ENCODE data around the gene PTTG1IP. TPM values are rescaled to one million over a fixed set of nuclear protein-coding genes. Genes with fewer than 3 reads are reported as not detected.
A peak's percentile ranks its signal among the peaks of the same experiment; 100 is the strongest.

Gene PTTG1IP
- total and polyA plus RNA-seq, 2 of the 13 experiments (the other 11 are each of a cell fraction or from before 2014, with no cell fraction given), result 161 to 700 TPM

- no TSS peak for BruUV-seq (replicated peaks)
- POLR2A ChIA-PET, result interaction anchor here (3.5 to 5.8 kb wide), 2 partner anchors 33 to 38 kb away, joined by 38 to 50 read pairs; partner anchors contain the start of gene PTTG1IP
- 70% methylated on average over 6 of the region's 10 CpGs for WGBS (ENCODE audit: low lambda C conversion rate)
- no peak for TF ChIP-seq RXRB (CRISPR knock-in tag; IDR thresholded peaks at IDR 0.05; ENCODE audit: borderline replicate concordance)
- no peak for TF ChIP-seq KDM2A (CRISPR knock-in tag; IDR thresholded peaks at IDR 0.05; ENCODE audit: borderline replicate concordance, low read depth)
- no peak for TF ChIP-seq TFDP2 (CRISPR knock-in tag; IDR thresholded peaks at IDR 0.05)
- no peak for TF ChIP-seq SATB2 (CRISPR knock-in tag; IDR thresholded peaks at IDR 0.05)
- no peak for TF ChIP-seq KAT7 (CRISPR knock-in tag; IDR thresholded peaks at IDR 0.05; ENCODE audit: borderline replicate concordance)
- TF ChIP-seq, protein P1, sequence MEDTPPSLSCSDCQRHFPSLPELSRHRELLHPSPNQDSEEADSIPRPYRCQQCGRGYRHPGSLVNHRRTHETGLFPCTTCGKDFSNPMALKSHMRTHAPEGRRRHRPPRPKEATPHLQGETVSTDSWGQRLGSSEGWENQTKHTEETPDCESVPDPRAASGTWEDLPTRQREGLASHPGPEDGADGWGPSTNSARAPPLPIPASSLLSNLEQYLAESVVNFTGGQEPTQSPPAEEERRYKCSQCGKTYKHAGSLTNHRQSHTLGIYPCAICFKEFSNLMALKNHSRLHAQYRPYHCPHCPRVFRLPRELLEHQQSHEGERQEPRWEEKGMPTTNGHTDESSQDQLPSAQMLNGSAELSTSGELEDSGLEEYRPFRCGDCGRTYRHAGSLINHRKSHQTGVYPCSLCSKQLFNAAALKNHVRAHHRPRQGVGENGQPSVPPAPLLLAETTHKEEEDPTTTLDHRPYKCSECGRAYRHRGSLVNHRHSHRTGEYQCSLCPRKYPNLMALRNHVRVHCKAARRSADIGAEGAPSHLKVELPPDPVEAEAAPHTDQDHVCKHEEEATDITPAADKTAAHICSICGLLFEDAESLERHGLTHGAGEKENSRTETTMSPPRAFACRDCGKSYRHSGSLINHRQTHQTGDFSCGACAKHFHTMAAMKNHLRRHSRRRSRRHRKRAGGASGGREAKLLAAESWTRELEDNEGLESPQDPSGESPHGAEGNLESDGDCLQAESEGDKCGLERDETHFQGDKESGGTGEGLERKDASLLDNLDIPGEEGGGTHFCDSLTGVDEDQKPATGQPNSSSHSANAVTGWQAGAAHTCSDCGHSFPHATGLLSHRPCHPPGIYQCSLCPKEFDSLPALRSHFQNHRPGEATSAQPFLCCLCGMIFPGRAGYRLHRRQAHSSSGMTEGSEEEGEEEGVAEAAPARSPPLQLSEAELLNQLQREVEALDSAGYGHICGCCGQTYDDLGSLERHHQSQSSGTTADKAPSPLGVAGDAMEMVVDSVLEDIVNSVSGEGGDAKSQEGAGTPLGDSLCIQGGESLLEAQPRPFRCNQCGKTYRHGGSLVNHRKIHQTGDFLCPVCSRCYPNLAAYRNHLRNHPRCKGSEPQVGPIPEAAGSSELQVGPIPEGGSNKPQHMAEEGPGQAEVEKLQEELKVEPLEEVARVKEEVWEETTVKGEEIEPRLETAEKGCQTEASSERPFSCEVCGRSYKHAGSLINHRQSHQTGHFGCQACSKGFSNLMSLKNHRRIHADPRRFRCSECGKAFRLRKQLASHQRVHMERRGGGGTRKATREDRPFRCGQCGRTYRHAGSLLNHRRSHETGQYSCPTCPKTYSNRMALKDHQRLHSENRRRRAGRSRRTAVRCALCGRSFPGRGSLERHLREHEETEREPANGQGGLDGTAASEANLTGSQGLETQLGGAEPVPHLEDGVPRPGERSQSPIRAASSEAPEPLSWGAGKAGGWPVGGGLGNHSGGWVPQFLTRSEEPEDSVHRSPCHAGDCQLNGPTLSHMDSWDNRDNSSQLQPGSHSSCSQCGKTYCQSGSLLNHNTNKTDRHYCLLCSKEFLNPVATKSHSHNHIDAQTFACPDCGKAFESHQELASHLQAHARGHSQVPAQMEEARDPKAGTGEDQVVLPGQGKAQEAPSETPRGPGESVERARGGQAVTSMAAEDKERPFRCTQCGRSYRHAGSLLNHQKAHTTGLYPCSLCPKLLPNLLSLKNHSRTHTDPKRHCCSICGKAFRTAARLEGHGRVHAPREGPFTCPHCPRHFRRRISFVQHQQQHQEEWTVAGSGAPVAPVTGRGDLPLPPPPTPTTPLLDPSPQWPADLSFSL (CRISPR knock-in tag; IDR thresholded peaks at IDR 0.05), result peak; percentile 72
- TF ChIP-seq, protein P2, sequence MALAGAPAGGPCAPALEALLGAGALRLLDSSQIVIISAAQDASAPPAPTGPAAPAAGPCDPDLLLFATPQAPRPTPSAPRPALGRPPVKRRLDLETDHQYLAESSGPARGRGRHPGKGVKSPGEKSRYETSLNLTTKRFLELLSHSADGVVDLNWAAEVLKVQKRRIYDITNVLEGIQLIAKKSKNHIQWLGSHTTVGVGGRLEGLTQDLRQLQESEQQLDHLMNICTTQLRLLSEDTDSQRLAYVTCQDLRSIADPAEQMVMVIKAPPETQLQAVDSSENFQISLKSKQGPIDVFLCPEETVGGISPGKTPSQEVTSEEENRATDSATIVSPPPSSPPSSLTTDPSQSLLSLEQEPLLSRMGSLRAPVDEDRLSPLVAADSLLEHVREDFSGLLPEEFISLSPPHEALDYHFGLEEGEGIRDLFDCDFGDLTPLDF (CRISPR knock-in tag; IDR thresholded peaks at IDR 0.05), result no peak
- no peak; the same call in 1 of the 2 replicates for TF ChIP-seq NBN (conservative IDR thresholded peaks at IDR 0.05)
- TF ChIP-seq FOXP1 (IDR thresholded peaks at IDR 0.05), result peak; percentile 36; the same call in 1 of the 2 replicates
- no peak for TF ChIP-seq FOXP1 (CRISPR knock-in tag; IDR thresholded peaks at IDR 0.05)
- no peak for TF ChIP-seq ZFP1 (CRISPR knock-in tag; IDR thresholded peaks at IDR 0.05)
- TF ChIP-seq HDAC1 (CRISPR knock-in tag; IDR thresholded peaks at IDR 0.05), result 0 out of 2 replicates have a peak, but pooled peaks have one; percentile 14
- no peak for TF ChIP-seq MTF1 (CRISPR knock-in tag; IDR thresholded peaks at IDR 0.05)
- TF ChIP-seq MAFK (conservative IDR thresholded peaks at IDR 0.05 in 1 of 2, IDR thresholded peaks at IDR 0.05 in 1 of 2; ENCODE audit: low read length in 2 of 2), result no peak
- TF ChIP-seq MNT (IDR thresholded peaks at IDR 0.05), result peak; percentile 64
- no peak for TF ChIP-seq ISX (CRISPR knock-in tag; conservative IDR thresholded peaks at IDR 0.05)
- no peak for TF ChIP-seq ZNF589 (CRISPR knock-in tag; conservative IDR thresholded peaks at IDR 0.05)
These were observed 37.5 kb upstream of the PTTG1IP start for GRCh38 chr21:44911068-44911383.

More at GRCh38 chr21:44911068-44911383, 37.5 kb upstream of the PTTG1IP start:
- H3K9me3 ChIP-seq (ENCODE audit: low read length), result no peaks in the 10 kb centered on the region
- ATAC-seq (no peak), DNase-seq (ENCODE audit: low spot score) (no peak), FAIRE-seq (peak; percentile 66)
- intact Hi-C loops (cut with micrococcal nuclease; ENCODE audit: unreplicated experiment), result loop anchor here (5.0 to 10.0 kb wide), 2 partner anchors 66 to 109 kb away; partner anchors contain the start of gene UBE2G2
- H4K20me1 ChIP-seq (ENCODE audit: insufficient read depth, low read length), result no peaks in the 10 kb centered on the region
- peak overlapping the region; percentile 86 for H3K9ac ChIP-seq (ENCODE audit: insufficient read depth, low read depth, low read length)
- peak overlapping the region; percentile 100 for H3K4me2 ChIP-seq (ENCODE audit: low read depth, low read length)
- no peaks in the 10 kb centered on the region for H3K27me3 ChIP-seq (ENCODE audit: control insufficient read depth in 1 of 2, insufficient read depth in 2 of 2, low read length in 2 of 2)
- no peaks in the 10 kb centered on the region for H3K36me3 ChIP-seq (replicated peaks in 1 of 2; ENCODE audit: control insufficient read depth in 1 of 2, insufficient read depth in 2 of 2, low read length in 2 of 2)
- H2AFZ ChIP-seq (ENCODE audit: low read length), result no peak overlapping the region
- peak overlapping the region in 1 of 3 experiments; percentile 80; a peak in 1 of 6 replicates for H3K4me3 ChIP-seq (replicated peaks in 1 of 3; ENCODE audit: insufficient read depth in 1 of 3, low read depth in 2 of 3, low read length in 3 of 3)
- peaks cover 94% of the 10 kb centered on the region for H3K4me1 ChIP-seq (ENCODE audit: insufficient read depth, low read length)
- CTCF ChIA-PET (ENCODE audit: low intra/inter-chr PET ratio, low total read pairs), result interaction anchor here (1.4 to 1.8 kb wide), 2 partner anchors 18 to 111 kb away, joined by 7 to 8 read pairs; no protein-coding TSS in a partner anchor
- in situ Hi-C loops (cut with HindIII; ENCODE audit: extremely low pct_ligation_motif_present, low pct_unique_long_range_greater_than_20kb), result loop anchor here (5.0 kb wide), 2 partner anchors 64 to 109 kb away; partner anchors contain the start of gene UBE2G2
- H3K79me2 ChIP-seq (ENCODE audit: insufficient read depth, low read length), result no peaks in the 10 kb centered on the region
- peak overlapping the region; percentile 94 for H3K27ac ChIP-seq (ENCODE audit: extremely low read length, insufficient read depth, low read length)

All from HepG2 (cell line).